Panc1 (cell line): ENCODE results near the gene CEP162. TPM values are rescaled to one million over a fixed set of nuclear protein-coding genes. Genes with fewer than 3 reads are reported as not detected.
"Not testable (repeated sequence)": the region's sequence is repeated elsewhere in the genome, so short reads cannot be mapped to it uniquely, and the experiment has no call there.

ENCODE experiments used
- ATAC-seq: fragments of 200-7000 bp; cut with Tn5 transposase; 2 replicates; pipeline ENCODE4 v1.9.1; 2020; ENCODE audit warnings: mild to moderate bottlenecking, moderate library complexity
- BruUV-seq: library from RNA; stranded (reverse); fragments of 400-500 nt; replicated peaks from 2 replicates; lab custom pipeline; 2021; lab: Mats Ljungman, UMichigan
- CTCF ChIA-PET: fragments of 300-600 bp; sonication (Branson Sonifier 250); formaldehyde crosslinking; loops from one replicate; lab custom pipeline; 2022; ENCODE audit warnings: antibody characterized with exemption; lab: Charles Lee
- POLR2A ChIA-PET: fragments of 300-600 bp; sonication (Branson Sonifier 250); formaldehyde crosslinking; loops from one replicate; lab custom pipeline; 2022; ENCODE audit warnings: antibody characterized with exemption; lab: Charles Lee
- DNase-seq: peaks from one replicate; pipeline ENCODE4 v3.0.0-alpha.2; 2010; ENCODE audit warnings: low read depth, low spot score
- H3K27ac ChIP-seq: 2 replicates; pipeline ENCODE4 v1.5.1; 2011; ENCODE audit warnings: mild to moderate bottlenecking, low read length, inconsistent platforms
- H3K27me3 ChIP-seq: fragments of 200-500 bp; sonication (Bioruptor generic); 2 replicates; pipeline ENCODE4 v1.6.0; 2014; ENCODE audit warnings: low read length, inconsistent platforms; ENCODE audit not compliant: control insufficient read depth, insufficient read depth
- H3K36me3 ChIP-seq: fragments of 200-500 bp; sonication (Bioruptor generic); 2 replicates; pipeline ENCODE4 v1.5.1; 2014; ENCODE audit warnings: inconsistent platforms, mild to moderate bottlenecking, low read length, moderate library complexity; ENCODE audit not compliant: control insufficient read depth, insufficient read depth
- H3K4me1 ChIP-seq: 2 replicates; pipeline ENCODE4 v1.5.1; 2011; ENCODE audit warnings: inconsistent platforms, mild to moderate bottlenecking, low read length, moderate library complexity; ENCODE audit not compliant: control insufficient read depth, insufficient read depth
- H3K4me3 ChIP-seq, 2 experiments: 2 replicates each; pipeline ENCODE4 v1.5.1; 2011 to 2012; ENCODE audit warnings: low read depth in 2 of 2, low read length in 2 of 2, mild to moderate bottlenecking in 2 of 2, inconsistent platforms in 1 of 2, moderate library complexity in 1 of 2
- H3K9me3 ChIP-seq: fragments of 200-500 bp; sonication (Bioruptor generic); 2 replicates; pipeline ENCODE4 v1.5.1; 2014; ENCODE audit warnings: low read depth, mild to moderate bottlenecking, inconsistent platforms, low read length, moderate library complexity; ENCODE audit not compliant: control insufficient read depth, insufficient read depth
- CTCF ChIP-seq: fragments of 450-650 bp; IDR thresholded peaks from 2 replicates; pipeline ENCODE4 v1.5.1; 2017; ENCODE audit warnings: mild to moderate bottlenecking
- POLR2AphosphoS5 ChIP-seq: IDR thresholded peaks from 2 replicates; pipeline ENCODE4 v1.6.1; 2012; ENCODE audit warnings: mild to moderate bottlenecking, low read depth, low read length, moderate library complexity
- REST ChIP-seq, 2 experiments: IDR thresholded peaks; 2 replicates each; pipeline ENCODE4 v1.6.1; 2011 to 2012; ENCODE audit warnings: low read depth in 2 of 2, control low read depth in 1 of 2, low read length in 1 of 2, mild to moderate bottlenecking in 1 of 2, moderate library complexity in 1 of 2; ENCODE audit not compliant: insufficient read depth in 1 of 2
- SIN3A ChIP-seq: IDR thresholded peaks from 2 replicates; pipeline ENCODE4 v1.6.1; 2012; ENCODE audit warnings: low read depth, mild to moderate bottlenecking, low read length, moderate library complexity, borderline replicate concordance; ENCODE audit not compliant: insufficient read depth
- TCF7L2 ChIP-seq: IDR thresholded peaks from 2 replicates; pipeline ENCODE4 v1.6.1; 2011; ENCODE audit warnings: mild to moderate bottlenecking, low read depth, low read length, inconsistent platforms
- in situ Hi-C: cut with HindIII; loops from 2 replicates; pipeline ENCODE4 v1.10.0; 2016; ENCODE audit warnings: low sequenced_read_pairs, low pct_unique_long_range_greater_than_20kb
- intact Hi-C: fragments of 100-400 bp; cut with micrococcal nuclease; formaldehyde crosslinking; loops from one replicate; pipeline ENCODE4 v1.10.0; 2022; ENCODE audit not compliant: unreplicated experiment
- total RNA-seq: library from RNA; stranded (reverse); gene quantifications from one replicate; pipeline ENCODE4 v1.2.1, GENCODE V29; 2021; ENCODE audit not compliant: unreplicated experiment

CEP162 gene
- total RNA-seq, 1 experiment from 2014 or later = 5.3 TPM

- DNase-seq (no peak), ATAC-seq (no peak)
- TF ChIP-seq CTCF (no peak), SIN3A (no peak), TCF7L2 (no peak), POLR2AphosphoS5 (no peak), REST (IDR thresholded peaks at IDR 0.05; ENCODE audit: insufficient read depth in 1 of 2, low read depth in 2 of 2, low read length in 1 of 2) (no peak)
- no peak overlapping the region for H3K27ac ChIP-seq
- H3K4me3 ChIP-seq = no peak overlapping the region
- POLR2A ChIA-PET = no interaction called here
- no peaks in the 10 kb centered on the region for H3K4me1 ChIP-seq
- CTCF ChIA-PET = no interaction called here
- in situ Hi-C loops (no loop called here), intact Hi-C loops (no loop called here)
- no peaks in the 10 kb centered on the region for H3K36me3 ChIP-seq
- no peaks in the 10 kb centered on the region for H3K27me3 ChIP-seq
- BruUV-seq = no TSS peak
- H3K9me3 ChIP-seq = no peaks in the 10 kb centered on the region
These were observed 23.4 kb downstream of the CEP162 start for GRCh38 chr6:84204011-84204410.

GRCh38 chr6:84199987-84200386 lies 27.5 kb downstream of the CEP162 start:
- H3K4me3 ChIP-seq, ATAC-seq, intact Hi-C loops, H3K9me3 ChIP-seq, H3K27ac ChIP-seq, H3K27me3 ChIP-seq, H3K4me1 ChIP-seq, POLR2A ChIA-PET, in situ Hi-C loops, DNase-seq, H3K36me3 ChIP-seq, BruUV-seq: not testable (repeated sequence)
- CTCF ChIA-PET = interaction anchor here (0.7 kb wide), 1 partner anchor 98 kb away, joined by 5 read pairs; no protein-coding TSS in a partner anchor

GRCh38 chr6:84197708-84198107 lies 29.7 kb downstream of the CEP162 start:
- Histone ChIP-seq H3K4me3 (no peak overlapping the region), H3K9me3 (no peaks in the 10 kb centered on the region), H3K36me3 (no peaks in the 10 kb centered on the region), H3K27ac (no peak overlapping the region), H3K4me1 (no peaks in the 10 kb centered on the region), H3K27me3 (no peaks in the 10 kb centered on the region)
- DNase-seq = no peak
- no TSS peak for BruUV-seq
- TF ChIP-seq CTCF = no peak; the same call in 1 of the 2 replicates
- TF ChIP-seq POLR2AphosphoS5 = no peak
- no peak for TF ChIP-seq SIN3A
- no peak for TF ChIP-seq REST (IDR thresholded peaks at IDR 0.05; ENCODE audit: insufficient read depth in 1 of 2, low read depth in 2 of 2, low read length in 1 of 2)
- no peak for TF ChIP-seq TCF7L2
- intact Hi-C loops (no loop called here), in situ Hi-C loops (no loop called here)
- ChIA-PET CTCF (no interaction called here), POLR2A (interaction anchor here (0.6 kb wide), 1 partner anchor 14 kb away, joined by 3 read pairs; no protein-coding TSS in a partner anchor)
- no peak for ATAC-seq
